ENCODE measurements around the gene MSMO1. TPM values are rescaled to one million over a fixed set of nuclear protein-coding genes. Genes with fewer than 3 reads are reported as not detected.

MSMO1 gene
- total and polyA plus RNA-seq, 2 donors (not counting 3 experiments of a cell fraction or from before 2014, with no cell fraction given): 74.3 to 109 TPM

- Histone ChIP-seq H3K27ac (ENCODE audit: insufficient read depth, low read depth, low read length) (no peak overlapping the region), H2AFZ (ENCODE audit: low read depth, low read length) (no peak overlapping the region), H3K4me2 (ENCODE audit: insufficient read depth, low read length) (no peak overlapping the region), H3K9ac (replicated peaks; ENCODE audit: extremely low read depth, insufficient read depth, low read length) (no peak overlapping the region), H4K20me1 (replicated peaks; ENCODE audit: control insufficient read depth, extremely low read depth, insufficient read depth, low read length) (no peaks in the 10 kb centered on the region), H3K79me2 (ENCODE audit: control insufficient read depth, insufficient read depth, low read length) (no peaks in the 10 kb centered on the region), H3K27me3 (ENCODE audit: control insufficient read depth in 2 of 2, insufficient read depth in 2 of 2, low read length in 2 of 2) (no peaks in the 10 kb centered on the region), H3K9me3 (replicated peaks; ENCODE audit: control insufficient read depth, insufficient read depth, low read length) (no peaks in the 10 kb centered on the region), H3K4me3 (replicated peaks in 1 of 3; ENCODE audit: insufficient read depth in 1 of 3, low read depth in 1 of 3, low read length in 3 of 3) (no peak overlapping the region), H3K36me3 (ENCODE audit: control insufficient read depth in 2 of 2, extremely low read depth in 1 of 2, insufficient read depth in 2 of 2, low read length in 2 of 2) (no peaks in the 10 kb centered on the region), H3K4me1 (ENCODE audit: control insufficient read depth, extremely low read depth, insufficient read depth, low read length) (peaks cover 3% of the 10 kb centered on the region), H3K9me1 (replicated peaks; ENCODE audit: control insufficient read depth, extremely low read depth, insufficient read depth, low read length) (no peaks in the 10 kb centered on the region)
- ChIA-PET POLR2A (no interaction called here), CTCF (interaction anchor here (1.3 kb wide), 1 partner anchor 177 kb away, joined by 4 read pairs; no protein-coding TSS in a partner anchor)
- no peak for FAIRE-seq
- BruUV-seq (replicated peaks): no TSS peak
- intact Hi-C loops (cut with micrococcal nuclease): no loop called here
- dilution Hi-C loops (cut with MboI; ENCODE audit: extremely low pct_ligation_motif_present, low sequenced_read_pairs): no loop called here
- TF ChIP-seq EZH2 (IDR thresholded peaks at IDR 0.05; ENCODE audit: borderline replicate concordance, low read depth, low read length, severe bottlenecking): no peak
- TF ChIP-seq CTCF (IDR thresholded peaks at IDR 0.05; ENCODE audit: extremely low read depth in 1 of 2, insufficient read depth in 1 of 2, low read depth in 1 of 2, low read length in 2 of 2): no peak
- no peak for TF ChIP-seq POLR2AphosphoS5 (IDR thresholded peaks at IDR 0.05; ENCODE audit: insufficient read depth, low read depth, low read length)
- no peak for TF ChIP-seq MYC (IDR thresholded peaks at IDR 0.05; ENCODE audit: low read depth, low read length)
- DNase-seq (ENCODE audit: low read depth, low spot score): no peak
Observed at GRCh38 chr4:165308166-165308565, 19.3 kb upstream of the MSMO1 start.

- TF ChIP-seq CTCF (IDR thresholded peaks at IDR 0.05; ENCODE audit: extremely low read depth in 1 of 2, insufficient read depth in 1 of 2, low read depth in 1 of 2, low read length in 2 of 2) (no peak), GATA2 (IDR thresholded peaks at IDR 0.05; ENCODE audit: insufficient read depth, insufficient read length, low read depth, low read length) (no peak), FOS (IDR thresholded peaks at IDR 0.05; ENCODE audit: borderline replicate concordance, insufficient read depth, low read length) (no peak), POLR2AphosphoS5 (IDR thresholded peaks at IDR 0.05; ENCODE audit: insufficient read depth, low read depth, low read length) (no peak), MYC (IDR thresholded peaks at IDR 0.05; ENCODE audit: low read depth, low read length) (no peak), EZH2 (IDR thresholded peaks at IDR 0.05; ENCODE audit: borderline replicate concordance, low read depth, low read length, severe bottlenecking) (no peak), POLR2A (IDR thresholded peaks at IDR 0.05; ENCODE audit: low read depth, low read length) (no peak), MAX (IDR thresholded peaks at IDR 0.05; ENCODE audit: insufficient read depth, insufficient read length) (no peak), JUN (IDR thresholded peaks at IDR 0.05; ENCODE audit: borderline replicate concordance, insufficient read depth, insufficient read length, low read depth) (no peak)
- dilution Hi-C loops (cut with MboI; ENCODE audit: extremely low pct_ligation_motif_present, low sequenced_read_pairs) (no loop called here), intact Hi-C loops (cut with micrococcal nuclease) (no loop called here)
- H2AFZ ChIP-seq (ENCODE audit: low read depth, low read length): no peak overlapping the region
- H3K9me1 ChIP-seq (replicated peaks; ENCODE audit: control insufficient read depth, extremely low read depth, insufficient read depth, low read length): no peaks in the 10 kb centered on the region
- DNase-seq (ENCODE audit: low read depth, low spot score): no peak
- no peak overlapping the region for H3K4me2 ChIP-seq (ENCODE audit: insufficient read depth, low read length)
- no peak overlapping the region for H3K9ac ChIP-seq (replicated peaks; ENCODE audit: extremely low read depth, insufficient read depth, low read length)
- CTCF ChIA-PET: interaction anchor here (1.3 kb wide), 1 partner anchor 177 kb away, joined by 4 read pairs; no protein-coding TSS in a partner anchor
- H3K4me1 ChIP-seq (ENCODE audit: control insufficient read depth, extremely low read depth, insufficient read depth, low read length): peaks cover 3% of the 10 kb centered on the region
- H3K27ac ChIP-seq (ENCODE audit: insufficient read depth, low read depth, low read length): no peak overlapping the region
- H3K79me2 ChIP-seq (ENCODE audit: control insufficient read depth, insufficient read depth, low read length): no peaks in the 10 kb centered on the region
- no peak overlapping the region for H3K4me3 ChIP-seq (replicated peaks in 1 of 3; ENCODE audit: insufficient read depth in 1 of 3, low read depth in 1 of 3, low read length in 3 of 3)
- no peaks in the 10 kb centered on the region for H3K9me3 ChIP-seq (replicated peaks; ENCODE audit: control insufficient read depth, insufficient read depth, low read length)
- no peaks in the 10 kb centered on the region for H3K27me3 ChIP-seq (ENCODE audit: control insufficient read depth in 2 of 2, insufficient read depth in 2 of 2, low read length in 2 of 2)
- no TSS peak for BruUV-seq (replicated peaks)
- POLR2A ChIA-PET: no interaction called here
- H3K36me3 ChIP-seq (ENCODE audit: control insufficient read depth in 2 of 2, extremely low read depth in 1 of 2, insufficient read depth in 2 of 2, low read length in 2 of 2): no peaks in the 10 kb centered on the region
- H4K20me1 ChIP-seq (replicated peaks; ENCODE audit: control insufficient read depth, extremely low read depth, insufficient read depth, low read length): no peaks in the 10 kb centered on the region
- no peak for FAIRE-seq
Observed at GRCh38 chr4:165308606-165309005, 18.9 kb upstream of the MSMO1 start.

All from endothelial cell of umbilical vein (primary cell).